OCI-LY3 (cell line): ENCODE data around the gene LPXN.

ENCODE experiments used
- CTCF ChIP-seq: fragments of 200-600, 300-600 bp; sonication (generic); IDR thresholded peaks from 2 replicates; pipeline ENCODE4 v1.5.1; 2014; ENCODE audit warnings: antibody characterized with exemption, low read length, low read depth
- EZH2phosphoT487 ChIP-seq: fragments of 200-600 bp; shearing (Covaris generic); IDR thresholded peaks from 2 replicates; pipeline ENCODE4 v1.6.1; 2018; ENCODE audit warnings: antibody characterized with exemption, mixed run types, low read depth

DNA sequence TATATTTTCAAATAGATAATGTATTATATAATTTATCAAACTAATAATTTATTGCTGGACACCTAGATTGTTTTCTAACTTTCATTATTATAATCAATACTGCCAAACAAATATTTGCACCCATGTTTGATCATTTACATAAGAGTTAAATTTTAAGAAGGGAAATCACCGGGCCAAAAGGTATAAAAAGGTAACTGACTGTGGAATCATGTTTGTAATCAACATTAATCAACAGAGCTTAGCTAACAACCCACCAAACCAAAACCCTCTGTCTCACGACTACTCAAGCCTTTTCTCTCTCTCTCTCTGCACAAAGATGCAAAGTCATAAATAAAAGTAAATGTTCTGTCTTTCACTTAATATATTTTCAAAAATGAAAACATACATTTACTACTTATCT lies 14.8 kb downstream of the LPXN start:
- no peak for TF ChIP-seq EZH2phosphoT487
- TF ChIP-seq CTCF: no peak
